SK-N-MC (cell line): ENCODE data around the gene HTD2.

Experiments used
- EZH2 ChIP-seq: fragments of 200-600 bp; sonication (generic); IDR thresholded peaks from one replicate; pipeline ENCODE4 v1.6.1; 2017; ENCODE audit warnings: antibody characterized with exemption
- POLR2AphosphoS5 ChIP-seq: IDR thresholded peaks from 2 replicates; pipeline ENCODE4 v1.6.1; 2012; ENCODE audit warnings: mild to moderate bottlenecking, low read depth, low read length, borderline replicate concordance

DNA sequence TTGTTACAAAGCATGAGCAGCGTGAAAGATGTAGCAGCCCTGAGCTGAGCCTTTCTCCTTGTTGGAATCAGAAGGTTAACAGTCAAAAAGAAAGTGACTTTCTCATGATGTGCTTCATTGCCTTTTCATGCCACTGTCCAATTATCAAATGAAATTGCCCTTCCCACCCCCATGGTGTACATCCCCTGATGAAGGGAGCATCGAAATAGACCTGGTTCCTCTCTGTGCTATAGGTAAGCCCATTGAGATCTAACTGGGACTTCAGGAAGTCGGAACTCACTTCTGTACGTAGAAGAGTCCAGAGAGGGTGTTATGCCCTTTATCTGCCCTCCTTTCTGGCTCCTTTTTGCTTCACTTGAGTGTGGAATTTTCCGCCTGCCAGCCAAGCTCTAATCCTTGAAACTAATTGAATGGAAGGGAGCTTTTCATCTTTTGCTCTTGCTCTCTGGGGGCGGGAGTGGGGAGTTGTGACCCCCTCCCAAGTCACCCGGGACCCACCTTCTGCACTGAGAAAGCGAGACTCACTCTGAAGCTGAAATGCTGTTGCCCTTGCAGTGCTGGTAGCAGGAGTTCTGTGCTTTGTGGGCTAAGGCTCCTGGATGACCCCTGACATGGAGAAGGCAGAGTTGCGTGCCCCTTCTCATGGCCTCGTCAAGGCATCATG lies 47.8 kb upstream of the HTD2 start:
- TF ChIP-seq EZH2: no peak
- TF ChIP-seq POLR2AphosphoS5: no peak
